ENCODE data around the gene PRR11.

GRCh38 chr17:59126809-59127417 is 28.6 kb upstream of the PRR11 start:
- no peak for TF ChIP-seq CTCF (IDR thresholded peaks at IDR 0.05)
- TF ChIP-seq POLR2A (IDR thresholded peaks at IDR 0.05), result no peak
- TF ChIP-seq EP300 (IDR thresholded peaks at IDR 0.05), result no peak
